Measurements from ENCODE around the gene NR1D2. TPM values are rescaled to one million over a fixed set of nuclear protein-coding genes. Genes with fewer than 3 reads are reported as not detected.

NR1D2 gene
- total RNA-seq (2021): 17.0 to 18.8 TPM (median 18.4 TPM) in 3 replicates
- Bru-seq, nascent RNA: percentile 84 among the genes with signal in this experiment
- long read RNA-seq, experiment 1, full-length matches to known transcripts: 40 of 80 reads
- long read RNA-seq, experiment 1, partial matches to known transcripts: 30 of 80 reads
- long read RNA-seq, experiment 1, other reads (novel, unspliced or antisense): 10 of 80 reads
- long read RNA-seq, experiment 2, full-length matches to known transcripts: 13 of 38 reads
- long read RNA-seq, experiment 2, partial matches to known transcripts: 24 of 38 reads
- long read RNA-seq, experiment 2, other reads (novel, unspliced or antisense): 1 of 38 reads
- long read RNA-seq, experiment 3, partial matches to known transcripts: 0 of 1 reads
- long read RNA-seq, experiment 3, other reads (novel, unspliced or antisense): 1 of 1 reads

GRCh38 chr3:23944861-23945662, at the start of gene NR1D2:
Gene NR1D2 (plus strand): TSS chr3:23945286. CDS start chr3:23945579, 293 bp downstream.
- ChIA-PET POLR2A (interaction anchor here (1.9 kb wide), 1 partner anchor 28 kb away, joined by 11 read pairs; the partner anchor contains the start of genes NKIRAS1 and RPL15), CTCF (no interaction called here)
- peak; percentile 83 for DNase-seq (ENCODE audit: low spot score)
- Mint-ChIP-seq H3K27me3 (ENCODE audit: low read depth) (peaks cover 16% of the 10 kb centered on the region), H3K4me1 (peaks cover 35% of the 10 kb centered on the region), H3K9me3 (no peaks in the 10 kb centered on the region), H3K27ac (peak within 1 kb of the TSS; percentile 96), H3K4me3 (peak within 1 kb of the TSS; percentile 89), H3K36me3 (0 out of 2 replicates have a peak, but pooled peaks cover 5% of the 10 kb centered on the region)
- peak; percentile 52 for ATAC-seq
- TF ChIP-seq, protein P1, sequence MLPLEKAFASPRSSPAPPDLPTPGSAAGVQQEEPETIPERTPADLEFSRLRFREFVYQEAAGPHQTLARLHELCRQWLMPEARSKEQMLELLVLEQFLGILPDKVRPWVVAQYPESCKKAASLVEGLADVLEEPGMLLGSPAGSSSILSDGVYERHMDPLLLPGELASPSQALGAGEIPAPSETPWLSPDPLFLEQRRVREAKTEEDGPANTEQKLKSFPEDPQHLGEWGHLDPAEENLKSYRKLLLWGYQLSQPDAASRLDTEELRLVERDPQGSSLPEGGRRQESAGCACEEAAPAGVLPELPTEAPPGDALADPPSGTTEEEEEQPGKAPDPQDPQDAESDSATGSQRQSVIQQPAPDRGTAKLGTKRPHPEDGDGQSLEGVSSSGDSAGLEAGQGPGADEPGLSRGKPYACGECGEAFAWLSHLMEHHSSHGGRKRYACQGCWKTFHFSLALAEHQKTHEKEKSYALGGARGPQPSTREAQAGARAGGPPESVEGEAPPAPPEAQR (CRISPR knock-in tag; IDR thresholded peaks at IDR 0.05): no peak
- TF ChIP-seq NR1H2 (CRISPR knock-in tag; IDR thresholded peaks at IDR 0.05) (no peak), SMAD4 (CRISPR knock-in tag; IDR thresholded peaks at IDR 0.05) (no peak), ZNF232 (CRISPR knock-in tag; IDR thresholded peaks at IDR 0.05) (0 out of 2 replicates have a peak, but pooled peaks have one; percentile 48), E2F4 (CRISPR knock-in tag; IDR thresholded peaks at IDR 0.05; ENCODE audit: borderline replicate concordance, low read depth) (0 out of 2 replicates have a peak, but pooled peaks have one; percentile 51), USF1 (CRISPR knock-in tag; IDR thresholded peaks at IDR 0.05) (peak; percentile 48; the same call in 1 of the 2 replicates), CBFB (CRISPR knock-in tag; IDR thresholded peaks at IDR 0.05; ENCODE audit: low read depth) (no peak), FOXJ3 (CRISPR knock-in tag; IDR thresholded peaks at IDR 0.05; ENCODE audit: borderline replicate concordance) (no peak), NFATC4 (CRISPR knock-in tag; IDR thresholded peaks at IDR 0.05) (no peak), ATF2 (CRISPR knock-in tag; IDR thresholded peaks at IDR 0.05; ENCODE audit: borderline replicate concordance, low read depth) (no peak), SOX15 (CRISPR knock-in tag; IDR thresholded peaks at IDR 0.05) (no peak), MYBL2 (CRISPR knock-in tag; IDR thresholded peaks at IDR 0.05) (peak; percentile 14; the same call in 1 of the 2 replicates), ZNF138 (CRISPR knock-in tag; conservative IDR thresholded peaks at IDR 0.05) (no peak), RORB (CRISPR knock-in tag; IDR thresholded peaks at IDR 0.05) (no peak), AFF4 (CRISPR knock-in tag; IDR thresholded peaks at IDR 0.05; ENCODE audit: borderline replicate concordance) (no peak), ZNF671 (CRISPR knock-in tag; IDR thresholded peaks at IDR 0.05) (no peak), USF2 (CRISPR knock-in tag; IDR thresholded peaks at IDR 0.05) (peak; percentile 90), ZBTB21 (CRISPR knock-in tag; IDR thresholded peaks at IDR 0.05; ENCODE audit: borderline replicate concordance) (no peak), GRHL2 (CRISPR knock-in tag; IDR thresholded peaks at IDR 0.05; ENCODE audit: insufficient replicate concordance, severe bottlenecking) (no peak), FOXK1 (CRISPR knock-in tag; IDR thresholded peaks at IDR 0.05) (no peak)
- TF ChIP-seq, protein P2, sequence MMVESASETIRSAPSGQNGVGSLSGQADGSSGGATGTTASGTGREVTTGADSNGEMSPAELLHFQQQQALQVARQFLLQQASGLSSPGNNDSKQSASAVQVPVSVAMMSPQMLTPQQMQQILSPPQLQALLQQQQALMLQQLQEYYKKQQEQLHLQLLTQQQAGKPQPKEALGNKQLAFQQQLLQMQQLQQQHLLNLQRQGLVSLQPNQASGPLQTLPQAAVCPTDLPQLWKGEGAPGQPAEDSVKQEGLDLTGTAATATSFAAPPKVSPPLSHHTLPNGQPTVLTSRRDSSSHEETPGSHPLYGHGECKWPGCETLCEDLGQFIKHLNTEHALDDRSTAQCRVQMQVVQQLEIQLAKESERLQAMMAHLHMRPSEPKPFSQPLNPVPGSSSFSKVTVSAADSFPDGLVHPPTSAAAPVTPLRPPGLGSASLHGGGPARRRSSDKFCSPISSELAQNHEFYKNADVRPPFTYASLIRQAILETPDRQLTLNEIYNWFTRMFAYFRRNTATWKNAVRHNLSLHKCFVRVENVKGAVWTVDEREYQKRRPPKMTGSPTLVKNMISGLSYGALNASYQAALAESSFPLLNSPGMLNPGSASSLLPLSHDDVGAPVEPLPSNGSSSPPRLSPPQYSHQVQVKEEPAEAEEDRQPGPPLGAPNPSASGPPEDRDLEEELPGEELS (CRISPR knock-in tag; IDR thresholded peaks at IDR 0.05): no peak
- TF ChIP-seq, protein P3, sequence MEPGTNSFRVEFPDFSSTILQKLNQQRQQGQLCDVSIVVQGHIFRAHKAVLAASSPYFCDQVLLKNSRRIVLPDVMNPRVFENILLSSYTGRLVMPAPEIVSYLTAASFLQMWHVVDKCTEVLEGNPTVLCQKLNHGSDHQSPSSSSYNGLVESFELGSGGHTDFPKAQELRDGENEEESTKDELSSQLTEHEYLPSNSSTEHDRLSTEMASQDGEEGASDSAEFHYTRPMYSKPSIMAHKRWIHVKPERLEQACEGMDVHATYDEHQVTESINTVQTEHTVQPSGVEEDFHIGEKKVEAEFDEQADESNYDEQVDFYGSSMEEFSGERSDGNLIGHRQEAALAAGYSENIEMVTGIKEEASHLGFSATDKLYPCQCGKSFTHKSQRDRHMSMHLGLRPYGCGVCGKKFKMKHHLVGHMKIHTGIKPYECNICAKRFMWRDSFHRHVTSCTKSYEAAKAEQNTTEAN (CRISPR knock-in tag; IDR thresholded peaks at IDR 0.05): no peak

Measured in WTC11 (cell line).